Suprapubic skin (tissue), 4 donors: Measurements from ENCODE around the gene KCNC4. TPM values are rescaled to one million over a fixed set of nuclear protein-coding genes. Genes with fewer than 3 reads are reported as not detected.

Experiments
- DNase-seq, 2 donors: peaks; one replicate each; pipeline ENCODE4 v3.0.0-alpha.2; 2019; ENCODE audit warnings: low spot score in 2 of 2
- H3K27ac ChIP-seq: fragments of 200-600 bp; sonication (generic); one replicate; pipeline ENCODE4 v1.5.1; 2019
- H3K27me3 ChIP-seq: fragments of 200-600 bp; sonication (generic); one replicate; pipeline ENCODE4 v1.5.1; 2019
- H3K36me3 ChIP-seq: fragments of 200-600 bp; sonication (generic); one replicate; pipeline ENCODE4 v1.5.1; 2019
- H3K4me1 ChIP-seq: fragments of 200-600 bp; sonication (generic); one replicate; pipeline ENCODE4 v1.5.1; 2019
- H3K4me3 ChIP-seq: fragments of 200-600 bp; sonication (generic); one replicate; pipeline ENCODE4 v1.5.1; 2019; ENCODE audit warnings: mild to moderate bottlenecking
- H3K9me3 ChIP-seq: fragments of 200-600 bp; sonication (generic); one replicate; pipeline ENCODE4 v1.5.1; 2019
- CTCF ChIP-seq, 2 donors: fragments of 200-600 bp in 1 of 2; fragments of 450-650 bp in 1 of 2; sonication (generic) in 1 of 2; IDR thresholded peaks; one replicate each; pipeline ENCODE4 v1.5.1; 2016 to 2019; ENCODE audit warnings: antibody characterized with exemption in 2 of 2, mild to moderate bottlenecking in 1 of 2, moderate library complexity in 1 of 2
- EP300 ChIP-seq: sonication (generic); formaldehyde crosslinking; IDR thresholded peaks from one replicate; pipeline ENCODE4 v1.6.1; 2017; ENCODE audit warnings: antibody characterized with exemption
- POLR2A ChIP-seq, 2 donors: fragments of 450-650 bp; IDR thresholded peaks; one replicate each; pipeline ENCODE4 v1.6.1; 2017; ENCODE audit warnings: antibody characterized with exemption in 2 of 2, mild to moderate bottlenecking in 2 of 2, moderate library complexity in 2 of 2
- POLR2AphosphoS5 ChIP-seq, 3 donors: sonication (generic); formaldehyde crosslinking; IDR thresholded peaks; one replicate each; pipeline ENCODE4 v1.6.1; 2017; ENCODE audit warnings: antibody characterized with exemption in 3 of 3
- whole genome bisulfite sequencing: methylation state at CpG from one replicate; pipeline ENCODE4 v1.1.5; 2018; 5-methylcytosine and 5-hydroxymethylcytosine counted together
- total RNA-seq, 4 donors: library from RNA; depleted of rRNA; stranded (reverse); fragments of >200 nt; gene quantifications; one replicate each; pipeline ENCODE4 v1.1.0, GENCODE V29; 2016

KCNC4 gene
- total RNA-seq, 4 donors from 2014 or later: 4.5 to 15.8 (median 7.4) TPM

GRCh38 chr1:110243146-110243545 lies 33.0 kb downstream of the KCNC4 start:
- TF ChIP-seq POLR2AphosphoS5 (IDR thresholded peaks at IDR 0.05): no peak
- no peak for TF ChIP-seq POLR2A (IDR thresholded peaks at IDR 0.05)
- no peak for TF ChIP-seq CTCF (IDR thresholded peaks at IDR 0.05)
- no peak for TF ChIP-seq EP300
- Histone ChIP-seq H3K27ac (no peak overlapping the region), H3K4me3 (no peak overlapping the region), H3K27me3 (no peaks in the 10 kb centered on the region), H3K9me3 (no peaks in the 10 kb centered on the region), H3K36me3 (no peaks in the 10 kb centered on the region), H3K4me1 (peaks cover 7% of the 10 kb centered on the region)
- WGBS: 72% methylated on average over 5 of the region's 7 CpGs
- DNase-seq: no peak

GRCh38 chr1:110243574-110243973 lies 33.5 kb downstream of the KCNC4 start:
- Histone ChIP-seq H3K27me3 (no peaks in the 10 kb centered on the region), H3K36me3 (no peaks in the 10 kb centered on the region), H3K4me3 (no peak overlapping the region), H3K9me3 (no peaks in the 10 kb centered on the region), H3K27ac (no peak overlapping the region), H3K4me1 (peaks cover 7% of the 10 kb centered on the region)
- no peak for TF ChIP-seq CTCF (IDR thresholded peaks at IDR 0.05)
- no peak for TF ChIP-seq EP300
- TF ChIP-seq POLR2A (IDR thresholded peaks at IDR 0.05): no peak
- no peak for TF ChIP-seq POLR2AphosphoS5 (IDR thresholded peaks at IDR 0.05)
- 30% methylated on average over 9 of the region's 9 CpGs for WGBS
- no peak for DNase-seq

GRCh38 chr1:110245876-110246620 lies 35.9 kb downstream of the KCNC4 start:
- no peak overlapping the region for H3K4me3 ChIP-seq
- WGBS: 47% methylated on average over 9 of the region's 9 CpGs
- H3K4me1 ChIP-seq: peaks cover 7% of the 10 kb centered on the region
- H3K9me3 ChIP-seq: no peaks in the 10 kb centered on the region
- no peaks in the 10 kb centered on the region for H3K36me3 ChIP-seq
- DNase-seq: no peak
- H3K27me3 ChIP-seq: no peaks in the 10 kb centered on the region
- no peak for TF ChIP-seq POLR2A (IDR thresholded peaks at IDR 0.05)
- TF ChIP-seq EP300: no peak
- no peak for TF ChIP-seq CTCF (IDR thresholded peaks at IDR 0.05)
- no peak for TF ChIP-seq POLR2AphosphoS5 (IDR thresholded peaks at IDR 0.05)
- H3K27ac ChIP-seq: no peak overlapping the region

GRCh38 chr1:110248746-110249145 lies 38.6 kb downstream of the KCNC4 start:
- 87% methylated on average over 4 of the region's 4 CpGs for WGBS
- Histone ChIP-seq H3K4me3 (no peak overlapping the region), H3K27ac (no peak overlapping the region), H3K36me3 (no peaks in the 10 kb centered on the region), H3K27me3 (no peaks in the 10 kb centered on the region), H3K4me1 (peaks cover under 1% of the 10 kb centered on the region), H3K9me3 (no peaks in the 10 kb centered on the region)
- no peak for DNase-seq
- TF ChIP-seq POLR2AphosphoS5 (IDR thresholded peaks at IDR 0.05) (no peak), CTCF (IDR thresholded peaks at IDR 0.05) (no peak), POLR2A (IDR thresholded peaks at IDR 0.05) (no peak), EP300 (no peak)

- no peak for TF ChIP-seq CTCF (IDR thresholded peaks at IDR 0.05)
- no peak for TF ChIP-seq POLR2A (IDR thresholded peaks at IDR 0.05)
- no peak for TF ChIP-seq EP300
- no peak for TF ChIP-seq POLR2AphosphoS5 (IDR thresholded peaks at IDR 0.05)
- no peaks in the 10 kb centered on the region for H3K27me3 ChIP-seq
- H3K4me3 ChIP-seq: no peak overlapping the region
- no peak for DNase-seq
- 72% methylated on average over 4 of the region's 4 CpGs for WGBS
- no peaks in the 10 kb centered on the region for H3K36me3 ChIP-seq
- no peaks in the 10 kb centered on the region for H3K9me3 ChIP-seq
- H3K27ac ChIP-seq: no peak overlapping the region
- H3K4me1 ChIP-seq: no peaks in the 10 kb centered on the region
Measured at GRCh38 chr1:110249256-110249655, 39.1 kb downstream of the KCNC4 start.
